ENCODE results near the gene PTPN12.
"Not testable (repeated sequence)": the region's sequence is repeated elsewhere in the genome, so short reads cannot be mapped to it uniquely, and the experiment has no call there.

The PTPN12 gene

DNA sequence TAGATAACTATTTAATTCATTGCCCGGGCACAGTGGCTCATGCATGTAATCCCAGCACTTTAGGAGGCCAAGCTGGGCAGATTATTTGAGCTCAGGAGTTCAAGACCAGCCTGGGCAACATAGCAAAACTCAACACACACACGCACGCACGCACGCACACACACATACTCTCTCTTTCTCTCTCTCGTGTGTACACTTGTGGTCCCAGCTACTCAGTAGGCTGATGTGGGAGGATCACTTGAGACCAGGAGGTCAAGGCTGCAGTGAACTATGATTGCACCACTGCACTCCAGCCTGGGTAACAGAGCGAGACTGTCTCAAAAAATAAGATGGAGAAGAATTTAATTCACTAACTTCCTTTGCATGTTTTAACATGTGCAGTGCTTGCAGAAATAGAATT is 38.1 kb downstream of the PTPN12 start:
- DNase-seq (ENCODE audit: extremely low read depth in 1 of 2, low read depth in 1 of 2), result no peak

DNA sequence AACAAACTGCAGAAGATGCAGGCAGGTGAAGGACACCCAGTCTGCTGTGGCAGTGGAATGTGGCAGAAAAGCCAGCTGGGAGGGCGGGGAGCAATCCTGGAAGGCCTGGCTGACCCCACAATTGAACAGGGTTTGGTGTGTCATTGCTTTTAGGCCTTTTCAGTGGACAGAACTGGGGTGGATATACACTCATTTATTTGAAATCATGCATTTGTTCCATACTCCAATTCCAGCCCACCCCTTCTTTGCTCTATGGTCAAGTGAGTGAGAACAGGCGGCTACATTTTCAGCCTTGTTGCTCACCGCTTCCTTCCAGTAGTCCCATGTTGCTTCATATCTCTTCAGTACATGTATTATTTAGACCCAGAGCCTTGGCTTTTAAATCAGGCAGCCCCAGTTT is 39.8 kb downstream of the PTPN12 start:
- no peak for DNase-seq (ENCODE audit: extremely low read depth in 1 of 2, low read depth in 1 of 2)

- DNase-seq (ENCODE audit: extremely low read depth in 1 of 2, low read depth in 1 of 2), result no peak
Measured at GRCh38 chr7:77579797-77580196, 42.7 kb downstream of the PTPN12 start.

GRCh38 chr7:77580762-77581350 is 43.8 kb downstream of the PTPN12 start:
- no peak for DNase-seq (ENCODE audit: extremely low read depth in 1 of 2, low read depth in 1 of 2)

GRCh38 chr7:77587272-77587671 is 50.2 kb downstream of the PTPN12 start:
- DNase-seq (ENCODE audit: extremely low read depth in 1 of 2, low read depth in 1 of 2), result no peak

- DNase-seq (ENCODE audit: extremely low read depth in 1 of 2, low read depth in 1 of 2), result no peak
Measured at GRCh38 chr7:77600952-77601351, 63.9 kb downstream of the PTPN12 start.

- no peak for DNase-seq (ENCODE audit: extremely low read depth in 1 of 2, low read depth in 1 of 2)
Measured at GRCh38 chr7:77606562-77606961, 69.5 kb downstream of the PTPN12 start.

DNA sequence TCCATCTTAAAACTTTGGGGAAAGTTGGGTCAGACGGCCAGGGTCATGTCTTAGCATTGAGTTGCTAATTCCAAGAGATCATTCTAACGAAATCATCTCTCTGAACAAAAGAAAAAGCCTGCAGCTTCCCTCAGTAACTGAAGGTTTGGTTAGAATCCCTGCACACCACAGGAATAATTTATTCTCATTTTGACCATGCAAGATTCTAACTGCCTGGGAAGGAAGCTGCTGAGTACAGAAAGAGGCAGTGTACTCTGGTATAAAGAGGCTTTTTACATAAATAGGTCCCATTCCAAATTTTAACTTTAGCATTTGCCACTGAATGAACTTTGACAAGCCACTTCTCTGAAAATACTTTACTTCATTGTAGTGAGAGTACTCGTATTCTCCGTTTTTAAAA is 82.2 kb downstream of the PTPN12 start:
- DNase-seq (ENCODE audit: extremely low read depth in 1 of 2, low read depth in 1 of 2), result no peak

DNA sequence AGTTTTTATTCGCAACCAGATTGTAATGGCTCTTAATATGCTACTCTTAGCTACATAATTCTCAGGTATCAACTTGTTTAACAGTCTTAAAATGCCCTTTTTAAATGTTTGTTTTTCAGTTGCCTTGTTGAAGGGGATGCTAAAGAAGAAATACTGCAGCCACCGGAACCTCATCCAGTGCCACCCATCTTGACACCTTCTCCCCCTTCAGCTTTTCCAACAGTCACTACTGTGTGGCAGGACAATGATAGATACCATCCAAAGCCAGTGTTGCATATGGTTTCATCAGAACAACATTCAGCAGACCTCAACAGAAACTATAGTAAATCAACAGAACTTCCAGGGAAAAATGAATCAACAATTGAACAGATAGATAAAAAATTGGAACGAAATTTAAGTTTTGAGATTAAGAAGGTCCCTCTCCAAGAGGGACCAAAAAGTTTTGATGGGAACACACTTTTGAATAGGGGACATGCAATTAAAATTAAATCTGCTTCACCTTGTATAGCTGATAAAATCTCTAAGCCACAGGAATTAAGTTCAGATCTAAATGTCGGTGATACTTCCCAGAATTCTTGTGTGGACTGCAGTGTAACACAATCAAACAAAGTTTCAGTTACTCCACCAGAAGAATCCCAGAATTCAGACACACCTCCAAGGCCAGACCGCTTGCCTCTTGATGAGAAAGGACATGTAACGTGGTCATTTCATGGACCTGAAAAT is 89.7 kb downstream of the PTPN12 start:
- DNase-seq (ENCODE audit: extremely low read depth in 1 of 2, low read depth in 1 of 2), result no peak

- no peak for DNase-seq (ENCODE audit: extremely low read depth in 1 of 2, low read depth in 1 of 2)
Measured at GRCh38 chr7:77627309-77627676, 90.2 kb downstream of the PTPN12 start.

GRCh38 chr7:77629797-77630196 is 92.7 kb downstream of the PTPN12 start:
- DNase-seq (ENCODE audit: extremely low read depth in 1 of 2, low read depth in 1 of 2), result no peak

DNA sequence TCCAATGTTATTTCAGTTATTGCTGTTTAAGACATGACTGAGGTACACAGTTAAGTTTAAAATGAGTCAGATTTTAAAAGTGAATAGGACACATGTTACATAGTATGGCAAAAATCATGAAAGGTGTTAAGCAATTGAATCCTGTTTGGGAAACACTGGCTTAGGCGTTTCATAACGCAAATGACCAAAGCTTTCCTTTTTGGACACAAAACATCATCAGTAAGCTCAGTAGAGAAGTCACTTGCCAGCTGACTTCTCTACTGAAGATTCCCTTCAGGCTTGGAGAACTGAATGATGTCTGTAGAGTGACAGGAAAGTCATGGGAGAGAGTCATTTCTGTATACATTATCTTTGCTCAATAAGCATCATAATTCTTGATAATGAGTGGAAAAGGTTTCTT is 94.7 kb downstream of the PTPN12 start:
- DNase-seq (ENCODE audit: extremely low read depth in 1 of 2, low read depth in 1 of 2), result no peak

- DNase-seq (ENCODE audit: extremely low read depth in 1 of 2, low read depth in 1 of 2), result no peak
Measured at GRCh38 chr7:77644774-77645173, 107.7 kb downstream of the PTPN12 start.

DNA sequence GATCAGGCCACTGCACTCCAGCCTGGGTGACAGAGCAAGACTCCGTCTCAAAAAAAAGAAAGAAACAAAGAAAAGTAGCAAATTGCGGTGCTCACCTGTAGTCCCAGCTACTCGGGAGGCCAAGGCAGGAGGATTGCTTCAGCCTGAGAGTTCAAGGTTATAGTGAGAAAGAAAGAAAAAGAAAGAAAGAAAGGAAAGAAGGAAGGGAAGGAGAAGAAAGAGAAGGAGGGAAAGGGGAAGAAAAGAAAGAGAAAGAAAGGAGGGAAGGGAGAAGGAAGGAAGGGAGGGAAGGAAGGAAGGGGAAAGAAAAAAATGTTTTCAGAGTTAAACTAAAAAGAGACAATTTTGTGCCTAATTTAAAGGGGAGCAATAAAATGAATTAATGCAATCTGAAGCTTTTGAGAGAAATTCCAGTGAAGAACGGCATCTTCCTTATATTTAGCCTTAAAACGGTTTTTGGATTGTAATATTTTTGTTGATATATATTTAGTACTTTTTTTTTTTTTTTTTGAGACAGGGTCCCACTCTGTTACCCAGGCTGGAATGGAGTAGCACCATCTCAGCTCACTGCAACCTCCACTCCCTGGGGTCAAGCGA is 111.7 kb downstream of the PTPN12 start:
- no peak for DNase-seq (ENCODE audit: extremely low read depth in 1 of 2, low read depth in 1 of 2)

DNA sequence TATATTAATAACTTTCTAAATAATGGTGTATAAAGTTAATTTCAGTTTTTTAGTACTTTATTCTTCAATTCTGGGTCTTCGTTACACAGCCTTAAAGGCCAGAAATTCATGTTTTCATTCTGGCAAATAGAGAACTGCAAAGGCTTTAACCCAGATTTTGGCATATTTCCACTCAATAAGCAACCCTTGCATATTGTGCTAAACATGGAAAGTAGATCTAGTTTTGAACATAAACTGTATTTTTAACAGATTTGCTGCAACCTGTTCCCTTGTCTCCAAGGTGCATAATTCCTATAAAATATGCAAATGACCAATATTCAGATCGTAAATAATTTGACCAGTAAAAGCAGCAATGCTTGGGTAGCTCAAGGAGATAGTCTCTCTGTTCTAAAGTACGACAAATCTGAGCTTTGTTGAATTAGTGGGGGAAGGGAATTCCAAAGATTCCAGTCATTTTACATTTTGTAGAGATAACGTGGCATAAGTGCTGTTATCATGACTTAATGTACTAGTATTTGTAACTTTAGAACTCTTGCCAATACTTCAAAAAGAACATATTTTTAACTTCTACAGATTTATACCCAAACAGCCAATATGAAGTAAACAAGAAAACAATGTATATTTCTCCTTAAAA is 112.7 kb downstream of the PTPN12 start:
- DNase-seq (ENCODE audit: extremely low read depth in 1 of 2, low read depth in 1 of 2), result no peak

GRCh38 chr7:77651575-77652162 is 114.6 kb downstream of the PTPN12 start:
- no peak for DNase-seq (ENCODE audit: extremely low read depth in 1 of 2, low read depth in 1 of 2)

DNA sequence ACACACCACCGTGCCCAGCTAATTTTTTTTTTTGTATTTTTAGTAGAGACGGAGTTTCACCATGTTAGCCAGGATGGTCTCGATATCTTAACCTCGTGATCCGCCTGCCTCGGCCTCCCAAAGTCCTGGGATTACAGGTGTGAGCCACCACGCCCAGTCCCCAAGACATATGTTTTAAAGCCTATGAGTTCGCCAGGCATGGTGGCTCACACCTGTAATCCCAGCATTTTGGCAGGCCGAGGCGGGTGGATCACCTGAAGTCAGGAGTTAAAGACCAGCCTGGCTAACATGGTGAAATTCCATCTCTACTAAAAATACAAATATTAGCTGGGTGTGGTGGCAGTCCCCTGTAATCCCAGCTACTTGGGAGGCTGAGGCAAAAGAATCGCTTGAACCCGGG is 115.7 kb downstream of the PTPN12 start:
- DNase-seq (ENCODE audit: extremely low read depth in 1 of 2, low read depth in 1 of 2), result not testable (repeated sequence)

DNA sequence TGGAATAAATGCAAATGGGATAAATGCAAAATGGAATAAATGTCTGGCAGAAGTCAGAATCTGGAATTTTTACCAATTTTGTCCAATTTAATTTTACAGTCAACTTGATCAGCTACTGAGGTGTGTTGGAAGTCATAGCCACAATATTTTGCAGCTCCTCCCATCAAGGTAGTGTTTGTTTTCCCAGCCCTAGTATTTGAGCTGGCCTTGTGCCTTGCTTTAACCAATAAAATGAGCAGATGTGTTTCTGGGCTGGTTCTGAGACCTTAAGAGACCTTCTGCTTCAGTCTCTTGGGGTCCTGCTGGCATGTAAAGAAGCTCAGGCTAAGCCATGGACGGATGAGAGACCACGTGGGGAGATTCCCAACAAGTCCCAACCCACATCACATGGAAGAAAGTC is 116.5 kb downstream of the PTPN12 start:
- DNase-seq (ENCODE audit: extremely low read depth in 1 of 2, low read depth in 1 of 2), result no peak

DNA sequence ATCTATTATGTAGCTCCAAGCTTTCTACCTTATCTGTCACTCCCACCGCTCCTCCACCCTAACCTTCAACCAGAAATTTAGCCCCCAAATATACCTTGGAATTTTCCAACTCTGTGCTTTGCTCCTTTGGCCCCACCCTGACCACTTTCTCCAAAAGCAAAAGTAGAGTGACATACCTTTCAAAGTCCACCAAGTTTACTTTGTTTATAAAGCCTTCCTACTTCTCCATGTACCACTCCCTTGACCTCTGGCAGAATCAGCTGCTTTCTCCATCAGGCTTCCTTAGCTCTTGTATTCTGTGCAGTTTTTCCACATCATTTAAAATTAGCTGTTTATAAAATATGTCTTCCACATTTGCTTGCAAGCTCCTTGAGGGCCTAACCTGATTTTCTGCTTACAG is 118.3 kb downstream of the PTPN12 start:
- no peak for DNase-seq (ENCODE audit: extremely low read depth in 1 of 2, low read depth in 1 of 2)

DNA sequence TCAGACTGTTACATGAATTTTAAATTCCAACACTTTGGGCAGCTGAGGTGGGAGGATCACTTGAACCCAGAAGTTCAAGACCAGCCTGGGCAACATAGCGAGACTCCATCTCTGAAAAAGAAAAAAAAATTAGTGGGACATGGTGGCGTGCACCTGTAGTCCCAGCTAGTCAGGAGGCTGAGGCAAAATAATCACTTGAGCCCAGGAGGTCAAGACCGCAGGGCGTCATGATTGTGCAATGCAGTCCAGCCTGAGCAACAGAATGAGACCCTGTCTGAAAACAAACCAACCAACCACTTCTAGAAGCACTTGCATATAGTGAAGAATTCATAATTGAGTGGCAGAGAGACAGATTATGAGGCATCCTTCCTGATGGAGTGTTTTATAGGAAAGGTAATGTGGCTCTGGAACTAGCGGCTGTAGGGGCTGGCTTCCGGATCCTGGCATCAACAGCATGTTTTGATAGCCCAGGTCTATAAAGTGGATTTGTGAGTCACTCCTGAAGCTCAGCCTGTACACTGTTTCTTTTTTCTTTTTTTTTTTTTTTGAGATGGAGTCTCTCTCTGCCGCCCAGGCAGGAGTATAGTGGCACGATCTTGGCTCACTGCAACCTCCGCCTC is 118.9 kb downstream of the PTPN12 start:
- no peak for DNase-seq (ENCODE audit: extremely low read depth in 1 of 2, low read depth in 1 of 2)
